Measurements from ENCODE around the gene DYNLT4.
"Not testable (repeated sequence)": the region's sequence is repeated elsewhere in the genome, so short reads cannot be mapped to it uniquely, and the experiment has no call there.

Gene DYNLT4

DNA sequence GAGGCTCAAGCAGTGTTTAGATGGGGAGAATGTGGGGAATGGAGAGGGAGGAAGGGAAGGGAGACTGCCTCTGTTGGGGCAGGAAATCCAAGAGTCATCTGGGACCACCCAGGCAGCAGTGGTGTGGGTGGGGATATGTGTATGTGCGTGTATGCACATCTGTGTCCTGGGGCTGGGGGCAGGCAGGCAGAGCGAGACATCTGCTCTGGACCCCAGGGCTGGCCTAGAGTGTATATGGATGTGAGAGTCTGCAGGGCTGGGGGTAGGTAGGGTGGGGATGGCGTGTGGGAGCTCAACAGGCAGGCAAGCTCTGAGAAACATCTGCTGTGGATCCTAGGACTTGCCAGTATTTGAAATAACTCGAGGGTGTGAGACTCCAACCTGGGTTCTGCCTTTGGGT is 32.4 kb upstream of the DYNLT4 start:
- peaks cover 3% of the 10 kb centered on the region for H3K27me3 ChIP-seq (ENCODE audit: control insufficient read depth, insufficient read depth, low read length)
- H3K9me3 ChIP-seq (ENCODE audit: control insufficient read depth, low read length), result no peaks in the 10 kb centered on the region
- H3K36me3 ChIP-seq (ENCODE audit: control insufficient read depth, insufficient read depth, low read length), result no peaks in the 10 kb centered on the region
- H3K9ac ChIP-seq (ENCODE audit: low read length), result no peak overlapping the region
- no peak overlapping the region for H3K4me3 ChIP-seq (ENCODE audit: low read length)
- peaks cover 6% of the 10 kb centered on the region for H3K4me1 ChIP-seq (ENCODE audit: control insufficient read depth, insufficient read depth, low read length)

DNA sequence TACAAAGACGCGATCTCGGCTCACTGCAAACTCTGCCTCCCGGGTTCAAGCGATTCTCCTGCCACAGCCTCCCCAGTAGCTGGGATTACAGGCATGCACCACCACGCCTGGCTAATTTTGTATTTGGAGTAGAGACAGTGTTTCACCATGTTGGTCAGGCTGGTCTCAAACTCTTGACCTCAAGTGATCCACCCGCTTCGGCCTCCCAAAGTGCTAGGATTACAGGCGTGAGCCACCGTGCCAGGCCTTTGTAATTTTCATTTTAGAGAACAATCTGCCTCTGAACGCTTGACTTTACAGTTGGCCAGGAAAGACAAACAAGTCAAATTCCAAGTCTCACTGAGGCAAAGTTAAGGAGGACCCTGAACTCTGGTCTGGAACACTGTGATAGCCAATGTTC is 31.1 kb upstream of the DYNLT4 start:
- H3K27me3 ChIP-seq (ENCODE audit: control insufficient read depth, insufficient read depth, low read length); H3K4me3 ChIP-seq (ENCODE audit: low read length); H3K9me3 ChIP-seq (ENCODE audit: control insufficient read depth, low read length); H3K9ac ChIP-seq (ENCODE audit: low read length); H3K36me3 ChIP-seq (ENCODE audit: control insufficient read depth, insufficient read depth, low read length); H3K4me1 ChIP-seq (ENCODE audit: control insufficient read depth, insufficient read depth, low read length): not testable (repeated sequence)

DNA sequence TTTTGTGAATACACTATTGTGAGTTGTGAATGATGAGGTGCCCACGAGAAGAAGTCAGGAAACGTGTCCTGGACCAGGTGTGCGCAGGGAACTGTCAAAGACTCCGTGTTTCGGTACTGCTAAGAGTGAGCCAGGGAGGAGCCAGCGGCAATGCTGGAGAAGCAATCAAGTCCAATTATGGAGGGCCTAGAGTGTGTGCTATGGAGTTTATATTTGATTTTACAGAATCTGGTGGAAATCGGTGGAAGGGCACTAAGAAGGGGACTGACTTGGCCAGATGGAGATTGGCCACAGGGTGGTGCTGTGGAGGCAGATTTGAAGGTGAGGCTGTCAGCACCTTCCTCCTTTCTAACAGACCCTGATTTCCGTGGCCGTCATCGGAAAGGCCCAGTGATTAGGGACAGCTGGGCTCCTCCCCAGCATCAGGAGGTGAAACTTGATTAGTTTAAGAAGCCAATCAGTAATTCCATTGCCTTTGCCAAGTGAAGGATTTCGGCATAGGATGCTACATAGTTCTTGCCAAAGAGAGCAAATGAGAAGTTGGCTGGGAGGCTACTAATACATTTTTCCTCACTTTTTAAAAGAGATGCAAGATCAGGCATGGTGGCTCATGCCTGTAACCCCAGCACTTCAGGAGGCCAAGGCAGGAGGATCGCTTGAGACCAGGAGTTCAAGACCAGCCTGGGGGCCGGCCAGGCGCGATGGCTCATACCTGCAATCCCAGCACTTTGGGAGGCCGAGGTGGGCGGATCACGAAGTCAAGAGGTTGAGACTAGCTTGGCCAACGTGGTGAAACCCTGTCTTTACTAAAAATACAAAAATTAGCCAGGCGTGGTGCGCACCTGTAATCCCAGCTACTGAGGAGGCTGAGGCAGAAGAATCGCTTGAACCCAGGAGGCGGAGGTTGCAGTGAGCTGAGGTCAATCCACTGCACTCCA is 28.9 kb upstream of the DYNLT4 start:
- peaks cover 6% of the 10 kb centered on the region for H3K4me1 ChIP-seq (ENCODE audit: control insufficient read depth, insufficient read depth, low read length)
- H3K9me3 ChIP-seq (ENCODE audit: control insufficient read depth, low read length), result no peaks in the 10 kb centered on the region
- H3K27me3 ChIP-seq (ENCODE audit: control insufficient read depth, insufficient read depth, low read length), result no peaks in the 10 kb centered on the region
- H3K9ac ChIP-seq (ENCODE audit: low read length), result peak overlapping the region; percentile 11
- no peak overlapping the region for H3K4me3 ChIP-seq (ENCODE audit: low read length)
- H3K36me3 ChIP-seq (ENCODE audit: control insufficient read depth, insufficient read depth, low read length), result no peaks in the 10 kb centered on the region

DNA sequence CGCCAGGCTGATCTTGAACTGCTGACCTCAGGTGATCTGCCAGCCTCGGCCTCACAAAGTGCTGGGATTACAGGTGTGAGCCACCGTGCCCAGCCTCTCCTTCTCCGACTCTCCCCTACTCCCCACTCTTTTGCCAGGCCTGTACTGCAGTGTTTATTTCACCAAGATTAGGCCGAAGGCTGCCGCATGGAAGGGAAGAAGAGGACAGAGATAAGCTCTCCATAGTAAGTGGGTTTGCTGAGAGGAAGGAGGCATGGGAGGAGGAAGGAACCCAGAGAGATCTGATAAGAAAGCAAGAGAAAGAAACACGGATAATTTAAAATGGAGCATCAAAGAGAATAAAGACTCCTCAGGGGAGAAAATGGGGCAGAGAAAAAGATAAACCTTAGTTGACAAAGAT is 27.2 kb upstream of the DYNLT4 start:
- Histone ChIP-seq H3K27me3 (ENCODE audit: control insufficient read depth, insufficient read depth, low read length) (no peaks in the 10 kb centered on the region), H3K4me1 (ENCODE audit: control insufficient read depth, insufficient read depth, low read length) (peaks cover 6% of the 10 kb centered on the region), H3K4me3 (ENCODE audit: low read length) (no peak overlapping the region), H3K36me3 (ENCODE audit: control insufficient read depth, insufficient read depth, low read length) (no peaks in the 10 kb centered on the region), H3K9ac (ENCODE audit: low read length) (no peak overlapping the region), H3K9me3 (ENCODE audit: control insufficient read depth, low read length) (no peaks in the 10 kb centered on the region)

DNA sequence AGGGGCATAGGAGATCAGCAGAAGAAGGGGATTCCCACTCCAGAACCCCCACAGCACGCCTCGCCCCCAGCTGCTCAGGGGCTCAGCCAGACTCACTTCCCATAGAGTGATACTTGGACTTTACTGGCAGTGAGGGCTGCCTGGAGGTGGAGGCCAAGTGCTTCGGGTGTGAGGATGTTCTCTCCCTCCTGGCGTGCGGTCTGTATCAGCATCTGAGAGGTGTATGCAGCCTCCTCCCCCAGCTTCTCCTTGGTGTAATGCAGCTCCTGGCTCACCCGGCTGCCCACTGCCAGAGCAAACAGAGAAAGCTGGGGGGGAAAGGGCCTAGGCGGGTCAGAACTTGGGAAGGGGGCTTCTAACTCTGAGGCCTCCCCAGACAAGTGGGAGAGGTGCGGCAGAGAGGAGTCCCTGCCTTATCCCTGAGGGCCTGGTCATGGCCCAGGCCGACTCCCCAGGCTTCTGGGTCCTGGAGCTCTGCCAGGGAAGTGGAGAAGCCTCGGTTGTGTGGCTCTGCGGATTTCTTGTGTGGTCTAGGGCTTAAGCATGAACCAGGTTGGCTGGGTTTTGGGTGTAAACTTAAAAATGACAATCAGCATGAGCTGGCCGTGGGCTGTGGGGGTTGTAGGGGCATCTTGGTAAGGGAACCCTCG is 25.0 kb upstream of the DYNLT4 start:
- Histone ChIP-seq H3K4me1 (ENCODE audit: control insufficient read depth, insufficient read depth, low read length) (peaks cover 6% of the 10 kb centered on the region), H3K9me3 (ENCODE audit: control insufficient read depth, low read length) (no peaks in the 10 kb centered on the region), H3K9ac (ENCODE audit: low read length) (no peak overlapping the region), H3K27me3 (ENCODE audit: control insufficient read depth, insufficient read depth, low read length) (no peaks in the 10 kb centered on the region), H3K36me3 (ENCODE audit: control insufficient read depth, insufficient read depth, low read length) (no peaks in the 10 kb centered on the region), H3K4me3 (ENCODE audit: low read length) (no peak overlapping the region)

DNA sequence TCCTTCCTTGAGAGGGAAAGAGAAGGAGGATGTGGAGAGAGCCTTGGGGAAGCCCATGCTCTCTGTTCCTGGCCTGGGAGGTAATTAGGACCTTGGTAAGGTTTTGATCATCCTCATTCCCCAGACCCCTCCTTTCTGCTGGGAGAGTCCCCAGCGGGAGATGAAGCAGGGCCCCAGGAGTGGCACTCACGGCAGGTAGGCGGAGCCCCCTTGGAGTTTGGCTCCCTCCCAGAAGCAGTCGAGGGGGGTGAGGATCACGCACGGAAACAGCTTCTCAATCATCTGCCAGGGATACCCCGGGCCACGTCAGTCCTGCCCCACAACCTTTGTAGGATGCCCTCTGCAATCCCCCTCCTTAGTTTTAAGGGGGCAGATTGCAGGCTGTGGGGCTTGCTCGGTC is 24.4 kb upstream of the DYNLT4 start:
- Histone ChIP-seq H3K4me3 (ENCODE audit: low read length) (no peak overlapping the region), H3K9ac (ENCODE audit: low read length) (no peak overlapping the region), H3K9me3 (ENCODE audit: control insufficient read depth, low read length) (no peaks in the 10 kb centered on the region), H3K36me3 (ENCODE audit: control insufficient read depth, insufficient read depth, low read length) (no peaks in the 10 kb centered on the region), H3K4me1 (ENCODE audit: control insufficient read depth, insufficient read depth, low read length) (peaks cover 6% of the 10 kb centered on the region), H3K27me3 (ENCODE audit: control insufficient read depth, insufficient read depth, low read length) (no peaks in the 10 kb centered on the region)

DNA sequence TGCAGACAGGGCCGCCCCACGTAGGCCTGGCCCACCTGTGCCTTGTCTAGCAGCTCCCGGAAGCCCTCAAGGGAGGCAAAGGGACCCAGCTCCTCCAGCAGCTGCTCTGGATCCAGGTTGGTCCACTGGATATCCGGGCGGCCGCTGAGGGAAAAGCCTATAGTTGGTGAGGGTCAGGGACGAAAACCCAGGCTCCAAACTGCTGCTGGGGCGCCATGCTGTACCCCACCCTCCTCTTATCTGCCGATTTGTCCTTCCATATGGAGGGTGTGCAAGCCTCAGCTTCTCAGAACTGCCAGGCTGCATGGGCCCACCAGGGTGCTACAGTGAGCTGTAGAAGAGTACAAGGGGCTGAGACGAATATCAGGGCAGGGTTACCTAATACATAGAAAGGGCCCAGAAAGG is 23.8 kb upstream of the DYNLT4 start:
- no peak overlapping the region for H3K4me3 ChIP-seq (ENCODE audit: low read length)
- no peak overlapping the region for H3K9ac ChIP-seq (ENCODE audit: low read length)
- no peaks in the 10 kb centered on the region for H3K27me3 ChIP-seq (ENCODE audit: control insufficient read depth, insufficient read depth, low read length)
- no peaks in the 10 kb centered on the region for H3K9me3 ChIP-seq (ENCODE audit: control insufficient read depth, low read length)
- no peaks in the 10 kb centered on the region for H3K36me3 ChIP-seq (ENCODE audit: control insufficient read depth, insufficient read depth, low read length)
- peaks cover 4% of the 10 kb centered on the region for H3K4me1 ChIP-seq (ENCODE audit: control insufficient read depth, insufficient read depth, low read length)

DNA sequence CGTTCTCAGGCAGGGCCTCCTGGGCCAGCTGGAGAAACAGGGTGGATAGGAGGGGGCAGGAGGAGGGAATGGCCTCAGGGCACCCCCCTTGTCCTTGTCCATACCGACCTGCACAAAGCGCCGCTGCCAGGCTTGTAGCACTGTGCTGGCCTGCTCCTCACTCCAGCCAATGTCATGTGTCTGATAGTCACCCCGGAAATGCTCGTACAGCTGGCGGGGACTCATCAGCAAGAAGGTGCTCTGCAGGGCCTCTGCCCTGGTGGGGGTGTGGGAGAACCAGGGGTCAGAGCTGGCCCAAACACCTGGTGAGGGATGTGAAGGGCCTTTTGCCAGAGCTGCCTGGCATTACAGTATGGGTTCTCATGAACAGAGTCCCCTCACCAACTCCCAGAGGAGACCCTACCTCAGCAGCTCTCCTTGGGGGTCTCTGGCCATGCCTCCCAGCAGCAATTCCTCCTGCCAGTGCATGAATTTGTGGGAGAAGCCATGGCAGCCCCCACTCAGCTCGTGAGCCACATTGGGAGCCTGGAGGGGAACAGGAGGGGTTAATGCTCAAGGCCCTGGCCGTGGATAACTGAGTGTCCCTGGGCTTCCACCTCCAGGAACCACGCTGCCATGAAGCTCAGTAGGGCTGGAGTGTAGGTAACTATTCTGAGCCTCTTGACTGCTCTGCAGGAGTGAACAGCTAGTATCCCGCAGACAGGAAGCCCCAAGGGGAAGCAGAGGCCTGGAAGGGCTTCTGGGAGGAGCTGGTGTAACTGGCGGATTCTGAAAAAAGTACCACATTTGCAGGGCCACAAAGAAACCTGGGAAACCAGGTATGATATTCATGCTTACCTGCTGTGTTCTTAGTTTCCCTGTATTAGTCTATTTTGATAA is 22.6 kb upstream of the DYNLT4 start:
- H3K4me3 ChIP-seq (ENCODE audit: low read length), result no peak overlapping the region
- no peaks in the 10 kb centered on the region for H3K9me3 ChIP-seq (ENCODE audit: control insufficient read depth, low read length)
- no peaks in the 10 kb centered on the region for H3K27me3 ChIP-seq (ENCODE audit: control insufficient read depth, insufficient read depth, low read length)
- H3K4me1 ChIP-seq (ENCODE audit: control insufficient read depth, insufficient read depth, low read length), result no peaks in the 10 kb centered on the region
- H3K9ac ChIP-seq (ENCODE audit: low read length), result no peak overlapping the region
- no peaks in the 10 kb centered on the region for H3K36me3 ChIP-seq (ENCODE audit: control insufficient read depth, insufficient read depth, low read length)

DNA sequence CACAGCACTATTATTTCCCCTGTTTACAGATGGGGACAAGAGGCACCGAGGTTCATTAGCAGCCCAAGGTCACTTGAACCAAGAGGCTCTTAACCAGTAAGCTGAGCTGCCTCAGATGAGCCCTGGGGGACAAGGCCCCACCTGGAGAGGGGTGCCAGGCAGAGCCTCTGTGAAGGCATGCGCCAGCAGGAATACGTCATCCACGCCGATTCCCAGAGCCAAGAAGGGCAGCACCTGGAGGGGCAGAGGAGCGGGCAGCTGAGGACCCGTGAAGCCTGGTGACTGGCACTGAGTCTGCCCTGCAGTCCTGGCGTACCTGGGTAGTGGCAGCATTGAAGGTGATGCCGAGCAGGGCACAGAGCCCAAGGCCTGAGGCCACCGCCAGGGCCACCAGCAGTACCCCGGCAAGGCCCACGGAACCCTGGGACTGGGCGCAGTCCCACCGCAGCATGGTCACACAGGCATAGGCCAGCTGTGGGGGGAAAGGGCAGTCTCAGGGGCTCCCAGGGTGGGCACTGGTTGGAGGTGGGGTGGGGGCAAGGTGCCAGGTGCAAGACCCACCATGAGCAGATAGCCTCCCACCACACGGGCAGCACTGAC is 21.8 kb upstream of the DYNLT4 start:
- no peaks in the 10 kb centered on the region for H3K27me3 ChIP-seq (ENCODE audit: control insufficient read depth, insufficient read depth, low read length)
- H3K9me3 ChIP-seq (ENCODE audit: control insufficient read depth, low read length), result no peaks in the 10 kb centered on the region
- H3K4me3 ChIP-seq (ENCODE audit: low read length), result no peak overlapping the region
- no peaks in the 10 kb centered on the region for H3K4me1 ChIP-seq (ENCODE audit: control insufficient read depth, insufficient read depth, low read length)
- H3K36me3 ChIP-seq (ENCODE audit: control insufficient read depth, insufficient read depth, low read length), result no peaks in the 10 kb centered on the region
- H3K9ac ChIP-seq (ENCODE audit: low read length), result no peak overlapping the region

DNA sequence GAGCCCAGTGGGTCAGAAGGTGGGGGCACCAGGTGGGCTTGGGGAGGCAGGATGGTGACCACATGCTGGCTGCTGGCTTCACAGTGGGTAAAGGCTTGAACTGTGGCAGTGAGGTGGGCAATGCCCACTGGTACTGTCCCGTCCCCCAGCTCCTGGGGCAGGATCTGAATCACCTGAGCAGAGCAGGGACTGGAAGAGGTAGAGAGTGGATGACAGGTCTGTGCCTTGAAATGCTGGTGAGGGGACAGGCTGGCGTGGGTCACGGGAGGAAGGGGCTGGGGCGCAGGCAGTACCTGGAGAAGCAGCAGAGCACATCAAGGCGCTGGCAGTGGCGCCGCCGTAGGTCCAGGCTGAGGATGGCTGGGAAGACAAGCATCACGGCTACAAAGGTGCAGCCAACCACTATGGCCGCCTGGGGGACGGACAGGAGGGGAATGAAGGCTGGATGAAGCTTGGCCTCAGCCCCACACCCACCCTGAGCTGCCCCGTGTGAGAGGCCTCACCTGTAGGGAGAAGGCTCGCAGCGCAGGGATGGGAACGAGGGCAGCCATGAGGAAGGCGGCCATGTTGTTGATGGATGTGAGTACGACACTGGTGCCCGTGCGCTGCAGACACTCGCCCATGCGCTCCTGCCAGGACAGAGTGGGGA is 21.0 kb upstream of the DYNLT4 start:
- H3K27me3 ChIP-seq (ENCODE audit: control insufficient read depth, insufficient read depth, low read length), result no peaks in the 10 kb centered on the region
- H3K9me3 ChIP-seq (ENCODE audit: control insufficient read depth, low read length), result no peaks in the 10 kb centered on the region
- no peak overlapping the region for H3K9ac ChIP-seq (ENCODE audit: low read length)
- H3K36me3 ChIP-seq (ENCODE audit: control insufficient read depth, insufficient read depth, low read length), result no peaks in the 10 kb centered on the region
- no peak overlapping the region for H3K4me3 ChIP-seq (ENCODE audit: low read length)
- no peaks in the 10 kb centered on the region for H3K4me1 ChIP-seq (ENCODE audit: control insufficient read depth, insufficient read depth, low read length)

DNA sequence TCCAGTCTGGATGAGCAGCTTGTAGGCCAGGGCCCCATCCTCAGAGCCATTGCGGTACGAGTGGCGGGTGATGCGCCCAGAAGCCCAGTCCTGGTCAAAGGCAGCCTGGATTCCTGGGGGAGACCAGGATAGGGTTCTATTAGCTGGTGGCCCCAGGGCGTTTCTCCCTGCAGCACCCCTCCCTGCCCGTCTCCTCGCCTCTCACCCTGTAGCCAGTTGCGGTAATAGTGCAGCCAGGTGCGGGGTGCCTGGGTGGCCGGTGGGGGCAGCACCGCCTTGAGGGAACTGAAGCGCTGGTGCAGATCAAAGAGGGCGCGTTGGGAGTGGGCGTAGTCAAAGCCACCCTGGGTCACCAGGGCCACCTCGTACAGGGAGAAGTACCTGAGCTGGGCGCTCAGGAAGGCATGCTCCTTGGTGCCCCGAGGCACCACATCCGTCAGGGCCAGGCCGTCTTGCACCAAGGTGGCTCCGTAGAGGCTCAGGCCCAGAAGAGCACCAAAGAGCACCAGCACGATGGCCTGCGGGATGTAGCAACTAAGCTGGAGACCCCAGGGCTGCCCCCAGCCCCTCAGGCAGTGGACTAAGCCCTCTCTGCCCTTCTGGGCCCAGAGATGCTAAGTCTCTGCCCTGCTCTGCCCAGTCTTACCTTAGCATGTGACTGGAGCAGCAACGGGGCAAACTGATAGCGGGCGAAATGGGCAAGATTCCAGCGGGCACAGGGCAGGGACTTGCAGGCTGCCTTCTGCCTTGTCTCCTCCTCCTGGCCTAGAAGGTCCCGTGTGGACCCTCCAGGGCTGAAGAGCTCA is 20.2 kb upstream of the DYNLT4 start:
- Histone ChIP-seq H3K4me1 (ENCODE audit: control insufficient read depth, insufficient read depth, low read length) (no peaks in the 10 kb centered on the region), H3K9me3 (ENCODE audit: control insufficient read depth, low read length) (no peaks in the 10 kb centered on the region), H3K27me3 (ENCODE audit: control insufficient read depth, insufficient read depth, low read length) (no peaks in the 10 kb centered on the region)

More for the DNA sequence above, 20.2 kb upstream of the DYNLT4 start:
- Histone ChIP-seq H3K9ac (ENCODE audit: low read length) (no peak overlapping the region), H3K4me3 (ENCODE audit: low read length) (no peak overlapping the region), H3K36me3 (ENCODE audit: control insufficient read depth, insufficient read depth, low read length) (no peaks in the 10 kb centered on the region)
